Endometrial microvascular endothelial cells (primary cell): ENCODE measurements around the gene ESPNL. TPM values are rescaled to one million over a fixed set of nuclear protein-coding genes. Genes with fewer than 3 reads are reported as not detected.

Experiments used
- in situ Hi-C: cut with HindIII; loops from 2 replicates; pipeline ENCODE4 v1.10.0; 2017; ENCODE audit warnings: low sequenced_read_pairs, low pct_unique_long_range_greater_than_20kb; ENCODE audit errors: inconsistent ontology term
- total RNA-seq: library from RNA; depleted of rRNA; stranded (reverse); fragments of >200 nt; gene quantifications from one replicate; pipeline ENCODE4 v1.2.3, GENCODE V29; 2015; ENCODE audit errors: inconsistent ontology term

The ESPNL gene
- total RNA-seq, 1 donor from 2014 or later: not detected

DNA sequence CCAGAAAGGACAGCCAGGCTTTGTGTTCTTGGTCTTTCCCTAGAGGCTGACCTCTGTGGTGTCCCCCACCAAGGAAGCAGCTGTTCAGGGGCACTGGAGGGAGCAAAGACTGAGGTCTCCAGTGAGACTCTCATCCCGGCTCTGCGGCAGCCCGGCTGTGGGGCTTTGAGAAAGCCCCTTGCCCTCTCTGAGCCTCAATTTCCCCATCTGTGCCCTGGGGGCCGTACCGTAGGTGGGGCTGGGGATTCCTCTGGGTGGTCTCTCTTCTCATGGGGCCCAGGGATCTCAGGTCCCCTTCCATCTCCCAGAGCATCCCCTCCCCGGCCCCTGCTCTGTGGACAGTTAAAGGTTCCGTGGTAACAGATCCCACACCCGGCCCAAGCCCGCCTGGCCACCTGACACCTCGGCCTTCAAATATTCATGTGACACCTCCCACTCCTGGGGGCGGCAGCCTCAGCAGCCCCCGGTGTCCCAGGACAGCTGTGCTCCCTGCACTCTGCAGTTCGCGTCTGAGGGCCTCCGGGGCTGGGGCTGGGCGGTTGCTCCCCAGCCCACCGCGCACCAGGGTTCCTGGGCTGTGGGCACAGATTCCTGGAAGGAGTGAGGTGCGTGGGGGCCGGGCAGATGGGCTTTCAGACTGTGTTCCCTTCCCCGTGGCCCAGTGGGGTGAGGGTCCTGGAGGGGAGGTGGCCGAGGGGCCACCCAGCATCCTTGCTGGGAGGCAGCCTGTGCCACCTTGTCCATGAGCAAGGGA is 23.3 kb downstream of the ESPNL start:
- in situ Hi-C loops: no loop called here

DNA sequence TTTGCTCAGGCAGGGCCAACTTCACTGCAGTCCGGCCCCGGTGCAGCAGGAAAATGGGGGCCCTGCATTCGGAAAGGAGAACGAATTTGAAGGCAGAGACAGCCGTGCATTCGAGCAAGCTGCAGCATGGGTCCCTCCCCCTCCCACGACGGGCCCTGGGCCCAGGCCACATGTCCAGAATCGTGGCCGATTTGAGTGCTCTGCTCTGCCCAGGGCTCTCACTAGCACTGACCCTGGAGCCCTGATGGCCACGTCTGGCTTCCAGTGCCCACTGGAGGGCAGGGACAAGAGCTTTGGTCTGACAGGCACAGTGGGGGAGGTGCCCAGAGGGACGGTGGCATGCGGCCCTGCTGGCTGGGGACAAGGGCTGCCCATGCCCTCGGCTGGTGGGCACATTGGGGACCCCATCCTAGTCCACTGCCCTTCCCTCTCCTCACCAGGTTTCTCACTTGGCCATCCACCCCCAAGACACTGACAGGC is 23.9 kb downstream of the ESPNL start:
- in situ Hi-C loops: no loop called here

DNA sequence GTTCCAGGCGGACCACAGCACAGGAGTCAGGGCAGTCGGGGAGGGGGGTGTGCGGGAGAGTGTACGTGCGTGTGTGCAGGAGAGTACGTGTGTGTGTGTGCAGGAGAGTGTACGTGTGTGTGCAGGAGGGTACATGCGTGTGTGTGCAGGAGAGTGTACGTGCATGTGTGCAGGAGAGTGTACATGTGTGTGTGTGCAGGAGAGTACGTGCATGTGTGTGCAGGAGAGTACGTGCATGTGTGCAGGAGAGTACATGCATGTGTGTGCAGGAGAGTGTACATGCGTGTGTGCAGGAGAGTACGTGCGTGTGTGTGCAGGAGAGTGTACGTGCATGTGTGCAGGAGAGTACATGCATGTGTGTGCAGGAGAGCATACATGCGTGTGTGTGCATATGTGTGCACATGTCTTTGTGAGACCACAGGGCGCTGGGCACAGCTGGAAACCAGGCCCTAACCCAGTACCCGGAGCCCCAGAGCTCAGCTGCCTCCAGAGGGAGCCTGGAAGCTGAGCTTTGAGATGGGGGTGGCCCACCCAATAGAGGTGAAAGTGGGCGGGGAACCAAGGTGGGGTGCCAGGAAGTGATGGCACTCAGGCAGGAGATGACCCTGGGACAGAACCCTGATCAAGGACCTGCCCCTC is 24.5 kb downstream of the ESPNL start:
- in situ Hi-C loops: no loop called here

DNA sequence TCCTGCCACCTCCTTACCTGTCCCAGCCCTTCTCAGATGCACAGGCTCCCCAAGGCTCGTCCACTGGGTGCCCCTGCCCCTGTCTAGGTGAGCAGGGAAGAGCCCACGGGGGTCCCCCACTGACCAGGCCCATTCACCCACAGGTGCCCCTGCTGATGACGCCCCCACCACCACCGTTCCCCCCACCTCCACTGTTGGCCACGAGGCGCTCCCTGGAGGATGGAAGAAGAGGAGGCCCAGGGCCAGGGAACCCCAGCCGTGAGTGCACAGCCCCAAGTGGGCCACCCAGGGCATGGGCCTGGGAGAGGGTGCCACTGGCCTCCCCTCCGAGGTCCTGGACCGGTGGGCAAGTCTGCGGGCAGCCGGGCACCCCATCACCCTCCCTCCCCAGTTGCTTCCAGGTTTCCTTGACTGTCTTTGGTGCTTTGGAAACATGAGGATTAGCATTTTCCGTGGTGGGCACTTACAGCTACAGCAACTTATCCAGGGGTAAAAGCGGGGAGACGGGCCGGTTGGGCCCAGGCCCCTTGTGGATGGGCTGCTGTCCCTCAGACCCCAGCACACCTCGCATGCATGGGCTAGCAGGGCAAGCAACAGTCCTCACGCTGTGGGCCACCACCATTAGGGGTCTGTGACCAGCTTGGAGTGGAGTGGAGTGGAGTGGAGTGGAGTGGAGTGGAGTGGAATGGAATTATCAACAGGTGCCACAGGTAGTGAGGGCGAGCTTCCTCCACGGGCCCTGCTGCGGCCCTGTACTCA is 25.2 kb downstream of the ESPNL start:
- in situ Hi-C loops: no loop called here

DNA sequence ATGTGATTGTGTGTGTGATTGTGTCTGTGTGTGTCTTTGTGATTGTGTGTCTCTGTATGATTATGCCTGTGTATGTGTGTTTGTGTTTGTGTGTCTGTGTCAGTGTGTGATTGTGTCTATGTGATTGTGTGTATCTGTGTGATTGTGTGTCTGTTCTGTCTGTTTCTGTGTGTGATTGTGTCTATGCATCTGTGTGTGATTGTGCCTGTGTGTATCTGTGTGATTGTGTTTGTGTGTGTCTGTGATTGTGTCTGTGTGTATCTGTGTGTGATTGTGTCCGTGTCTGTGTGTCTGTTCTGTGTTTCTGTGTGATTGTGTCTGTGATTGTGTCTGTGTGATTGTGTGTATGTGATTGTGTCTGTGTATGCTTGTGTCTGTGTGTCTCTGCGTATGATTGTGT is 26.2 kb downstream of the ESPNL start:
- in situ Hi-C loops: no loop called here

DNA sequence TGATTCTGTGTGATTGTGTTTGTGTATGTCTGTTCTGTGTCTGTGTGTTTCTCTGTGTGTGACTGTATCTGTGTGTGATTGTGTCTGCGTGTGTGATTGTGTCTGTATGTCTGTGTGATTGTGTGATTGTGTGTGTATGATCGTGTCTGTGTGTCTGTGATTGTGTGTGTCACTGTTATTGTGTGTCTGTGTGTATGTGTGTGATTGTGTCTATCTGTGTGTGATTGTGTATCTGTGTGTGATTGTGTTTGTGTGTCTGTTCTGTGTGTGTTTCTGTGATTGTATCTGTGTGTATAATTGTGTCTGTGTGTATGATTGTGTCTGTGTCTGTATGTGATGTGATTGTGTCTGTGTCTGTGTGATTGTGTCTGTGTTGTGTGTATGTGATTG is 26.6 kb downstream of the ESPNL start:
- in situ Hi-C loops: no loop called here

DNA sequence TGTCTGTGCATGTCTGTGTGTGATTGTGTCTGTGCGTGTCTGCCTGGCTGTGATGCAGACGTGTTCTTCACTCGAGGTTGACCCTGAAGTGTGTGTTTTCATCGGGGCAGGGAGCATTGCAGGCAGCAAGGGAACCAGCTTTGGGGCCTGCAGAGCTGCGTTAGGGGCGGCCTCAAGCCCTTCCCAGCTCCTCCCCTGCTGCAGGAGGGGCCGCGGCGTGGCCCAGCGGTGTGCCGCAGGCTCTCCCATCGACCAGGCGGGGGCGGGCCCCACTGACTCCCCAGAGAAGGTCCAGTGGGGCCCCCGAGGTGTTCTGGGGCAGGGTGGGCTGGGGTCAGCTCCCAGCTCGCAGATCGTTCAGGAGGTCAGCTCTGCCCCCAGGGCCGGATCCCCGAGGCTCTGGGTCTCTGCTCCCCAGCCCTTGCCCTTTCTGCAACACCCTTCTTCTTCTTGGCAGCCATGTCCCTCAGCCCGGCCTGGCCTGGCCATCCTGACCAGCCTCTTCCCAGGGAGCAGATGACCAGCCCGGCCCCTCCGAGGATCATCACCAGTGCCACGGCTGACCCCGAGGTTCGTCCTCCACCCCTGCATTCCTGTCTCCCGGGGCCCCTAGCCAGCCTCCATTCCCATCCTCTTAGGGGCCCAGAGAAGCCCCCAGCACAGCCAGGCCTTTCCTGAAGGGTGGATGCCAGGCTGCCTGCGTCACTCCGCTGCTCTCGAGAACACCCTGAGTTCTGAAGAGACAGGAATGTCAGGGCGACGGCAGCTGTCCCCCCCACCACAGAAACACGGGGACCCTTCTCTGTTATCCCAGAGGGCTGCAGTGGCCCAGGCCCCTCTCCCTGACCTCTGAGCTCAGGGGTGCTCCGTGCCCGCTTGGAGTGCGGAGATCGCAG is 27.3 kb downstream of the ESPNL start:
- in situ Hi-C loops: no loop called here

DNA sequence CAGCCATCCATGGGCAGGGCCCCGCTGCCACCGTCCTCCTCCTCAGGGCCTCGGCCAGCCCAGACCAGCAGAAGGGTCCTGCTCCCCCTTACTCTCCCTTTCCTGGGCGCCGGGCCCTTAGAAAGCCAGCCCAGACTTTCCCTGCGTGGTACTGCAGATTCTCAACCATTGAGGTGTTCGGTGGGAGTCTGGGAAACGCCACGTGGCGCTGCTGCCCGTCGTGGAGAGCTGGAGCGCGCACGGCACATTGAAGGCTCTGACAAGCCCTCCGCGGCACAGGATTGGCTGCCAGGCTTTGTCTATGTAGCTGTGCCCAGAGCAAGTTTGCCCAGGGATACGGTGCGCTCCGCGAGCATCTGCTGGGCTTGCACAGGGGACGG is 27.9 kb downstream of the ESPNL start:
- in situ Hi-C loops: no loop called here

DNA sequence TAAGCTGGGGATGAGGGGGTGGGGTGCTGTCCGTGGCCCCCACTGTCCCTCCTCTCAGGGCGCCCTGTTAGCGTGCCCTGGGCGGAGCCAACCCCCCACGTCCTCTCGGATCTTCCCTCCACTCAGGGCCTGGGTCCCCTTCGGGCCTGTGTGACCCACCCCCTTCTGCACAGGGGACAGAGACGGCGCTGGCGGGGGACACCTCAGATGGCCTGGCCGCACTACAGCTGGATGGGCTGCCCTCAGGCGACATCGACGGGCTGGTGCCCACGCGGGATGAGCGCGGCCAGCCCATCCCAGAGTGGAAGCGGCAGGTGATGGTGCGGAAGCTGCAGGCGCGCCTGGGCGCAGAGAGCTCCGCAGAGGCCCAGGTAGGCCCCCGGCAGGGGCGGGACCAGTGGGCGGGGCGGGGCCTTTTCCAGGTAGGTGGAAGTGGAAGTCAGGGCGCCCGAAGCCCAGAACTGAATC is 28.4 kb downstream of the ESPNL start:
- in situ Hi-C loops: no loop called here

DNA sequence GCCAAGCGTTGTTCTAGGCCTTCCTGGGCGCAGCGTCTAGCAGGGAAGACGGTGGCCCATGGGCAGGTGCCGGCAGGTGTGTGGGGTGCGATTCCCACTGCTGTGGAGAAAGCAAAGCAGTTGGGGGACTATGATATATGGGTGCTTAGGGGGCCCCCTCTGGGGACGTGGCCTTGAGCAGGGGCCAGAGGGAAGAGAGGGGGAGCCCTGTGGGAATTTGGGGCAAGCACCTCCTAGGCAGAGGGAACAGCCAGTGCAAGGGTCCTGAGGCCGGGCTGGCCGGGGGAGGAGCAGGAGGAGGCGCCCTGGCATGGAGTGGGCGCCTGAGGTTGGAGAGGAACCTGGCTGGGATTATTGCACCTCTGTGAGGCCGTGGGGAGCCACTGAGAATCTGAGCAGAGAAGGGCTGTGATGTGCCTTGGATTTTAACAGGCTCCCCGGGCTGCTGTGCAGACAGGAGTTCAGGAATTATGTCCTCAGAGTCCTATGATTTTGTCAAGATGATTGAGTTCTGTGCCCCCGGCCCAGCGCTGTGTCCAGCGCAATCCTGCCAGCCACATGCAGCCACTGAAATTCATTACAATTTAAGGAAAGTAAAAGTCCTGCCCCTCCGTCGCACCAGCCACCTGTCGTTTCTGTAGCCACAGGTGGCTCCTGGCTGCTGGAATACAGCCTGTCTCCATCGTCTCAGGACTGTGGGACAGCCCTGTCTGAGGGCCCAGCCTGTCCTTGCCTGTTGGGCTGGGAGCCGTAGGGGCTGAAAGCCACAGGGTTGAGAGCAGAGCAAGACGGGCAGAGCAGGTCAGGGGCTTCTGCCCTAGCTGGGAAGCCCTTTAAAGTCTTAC is 29.2 kb downstream of the ESPNL start:
- in situ Hi-C loops: no loop called here

DNA sequence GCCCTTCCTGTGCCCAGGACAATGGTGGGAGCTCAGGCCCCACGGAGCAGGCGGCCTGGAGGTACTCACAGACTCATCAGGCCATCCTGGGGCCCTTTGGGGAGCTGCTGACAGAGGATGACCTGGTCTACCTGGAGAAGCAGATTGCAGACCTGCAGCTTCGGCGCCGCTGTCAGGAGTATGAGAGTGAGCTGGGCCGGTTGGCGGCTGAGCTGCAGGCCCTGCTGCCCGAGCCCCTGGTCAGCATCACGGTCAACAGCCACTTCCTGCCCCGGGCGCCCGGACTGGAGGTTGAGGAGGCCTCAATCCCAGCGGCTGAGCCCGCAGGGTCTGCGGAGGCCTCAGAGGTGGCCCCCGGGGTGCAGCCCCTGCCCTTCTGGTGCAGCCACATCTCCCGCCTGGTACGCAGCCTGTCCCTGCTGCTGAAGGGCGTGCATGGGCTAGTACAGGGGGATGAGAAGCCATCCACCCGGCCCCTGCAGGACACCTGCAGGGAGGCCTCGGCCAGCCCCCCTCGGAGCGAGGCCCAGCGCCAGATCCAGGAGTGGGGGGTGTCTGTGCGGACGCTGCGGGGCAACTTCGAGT is 30.1 kb downstream of the ESPNL start:
- in situ Hi-C loops: no loop called here

DNA sequence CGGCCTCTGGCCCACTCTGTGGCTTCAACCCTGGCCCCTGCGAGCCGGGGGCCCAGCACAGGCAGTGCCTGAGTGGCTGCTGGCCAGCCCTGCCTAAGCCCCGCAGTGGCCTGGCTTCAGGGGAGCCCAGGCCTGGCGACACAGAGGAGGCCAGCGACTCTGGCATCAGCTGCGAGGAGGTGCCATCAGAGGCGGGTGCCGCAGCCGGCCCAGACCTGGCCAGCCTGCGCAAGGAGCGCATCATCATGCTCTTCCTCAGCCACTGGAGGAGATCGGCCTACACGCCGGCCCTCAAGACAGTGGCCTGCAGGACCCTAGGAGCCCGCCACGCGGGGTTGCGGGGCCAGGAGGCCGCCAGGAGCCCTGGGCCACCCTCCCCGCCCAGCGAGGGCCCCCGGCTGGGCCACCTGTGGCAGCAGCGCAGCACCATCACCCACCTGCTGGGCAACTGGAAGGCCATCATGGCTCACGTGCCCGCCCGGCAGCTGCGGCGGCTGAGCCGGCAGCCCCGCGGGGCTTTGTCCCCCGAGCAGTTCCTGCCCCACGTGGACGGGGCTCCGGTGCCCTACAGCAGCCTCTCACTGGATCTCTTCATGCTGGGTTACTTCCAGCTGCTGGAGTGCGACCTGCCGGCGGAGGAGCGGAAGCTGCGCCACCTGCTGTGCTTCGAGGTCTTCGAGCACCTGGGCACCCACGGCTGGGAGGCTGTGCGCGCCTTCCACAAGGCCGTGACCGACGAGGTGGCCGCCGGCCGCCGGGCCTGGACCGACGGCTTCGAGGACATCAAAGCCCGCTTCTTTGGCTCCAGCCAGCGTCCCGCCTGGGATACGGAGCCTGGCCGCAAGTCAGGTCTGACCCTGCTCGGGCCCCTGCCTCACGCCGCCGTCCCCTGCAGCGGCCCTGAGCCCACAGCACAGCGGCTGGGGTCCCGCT is 30.8 kb downstream of the ESPNL start:
- in situ Hi-C loops: no loop called here

DNA sequence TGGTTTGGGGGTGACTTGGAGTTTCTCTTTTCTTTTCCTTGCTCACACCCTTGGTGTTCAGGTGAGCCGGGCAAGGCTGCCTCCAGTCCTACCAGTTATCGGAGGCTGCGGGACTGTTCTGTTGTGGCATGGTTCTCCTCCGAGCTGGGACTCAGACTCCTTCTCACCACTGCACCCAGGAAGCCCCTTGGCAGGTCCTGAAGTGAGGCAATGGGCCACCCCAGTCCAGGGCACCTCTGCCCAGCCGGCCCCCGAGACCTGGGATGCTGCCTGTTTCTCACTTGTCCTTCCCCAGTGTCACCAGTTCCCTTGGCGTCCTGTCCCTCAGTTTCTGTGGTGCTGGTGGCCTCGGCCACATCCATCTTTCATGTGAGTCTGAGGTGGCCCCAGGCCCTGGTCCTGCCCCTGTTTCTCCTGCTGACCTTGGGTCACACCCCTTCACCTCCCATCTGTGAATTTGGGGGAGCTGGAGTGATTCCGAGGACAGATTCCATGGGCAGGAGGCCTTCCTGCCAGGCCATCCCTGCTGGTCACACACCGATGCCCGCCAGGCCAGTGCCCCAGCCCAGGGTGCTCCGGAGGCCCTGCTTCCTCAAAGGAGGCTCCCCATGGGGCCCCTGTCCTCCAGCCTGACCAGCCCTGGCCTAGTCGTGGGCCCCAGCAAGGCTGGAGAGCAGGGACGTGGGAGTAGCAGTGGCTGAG is 31.8 kb downstream of the ESPNL start:
- in situ Hi-C loops: no loop called here

DNA sequence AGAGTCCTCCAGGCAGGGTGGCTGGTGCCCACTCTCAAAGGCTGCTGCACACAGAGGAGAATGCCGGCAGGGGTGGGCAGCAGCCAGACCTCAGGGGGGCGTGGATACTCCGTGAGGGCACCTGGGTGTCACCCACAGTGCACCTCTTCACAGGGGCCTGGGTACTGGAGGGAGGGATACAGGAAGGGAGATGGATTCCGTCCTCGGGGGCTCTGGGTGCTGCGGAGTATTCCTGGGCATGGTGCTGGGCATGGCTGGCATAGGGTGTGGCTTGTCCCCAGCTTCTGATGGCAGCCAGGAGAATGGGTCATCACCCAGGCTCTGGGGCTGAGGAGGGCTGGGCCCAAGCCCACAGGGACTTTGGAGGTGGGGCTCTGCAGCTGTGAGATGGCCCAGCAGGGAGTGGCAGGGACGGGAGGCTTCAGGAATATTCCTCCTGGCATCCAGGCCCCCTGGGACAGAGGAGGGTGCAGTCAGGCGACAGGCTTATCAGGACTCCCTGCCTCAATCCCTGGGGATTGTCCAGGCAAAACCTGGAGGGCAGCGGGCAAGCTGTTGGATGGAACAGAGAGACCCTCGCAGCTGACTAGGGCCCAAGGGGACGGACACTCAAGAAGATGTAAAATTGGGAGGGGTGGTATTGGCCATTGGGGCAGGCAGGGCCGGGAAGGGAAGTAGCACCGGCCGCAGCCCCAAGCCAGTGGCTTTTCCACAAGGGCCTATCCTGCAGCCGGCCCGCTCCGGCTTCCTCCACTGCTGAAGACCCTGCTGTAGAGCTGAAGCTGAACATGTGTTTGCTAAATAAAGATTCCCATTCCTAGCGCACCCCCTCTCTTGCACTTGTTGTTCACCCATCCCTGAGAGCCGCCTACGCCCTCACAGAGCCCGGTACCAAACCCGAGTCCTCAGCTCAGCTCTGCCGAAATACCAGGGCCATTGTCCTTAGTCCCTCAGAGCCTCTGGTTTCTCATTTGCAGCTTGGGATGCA is 32.6 kb downstream of the ESPNL start:
- in situ Hi-C loops: no loop called here
